Astrocyte (in vitro differentiated cells and primary cell): Measurements from ENCODE around the gene CDHR1. TPM values are rescaled to one million over a fixed set of nuclear protein-coding genes. Genes with fewer than 3 reads are reported as not detected.

Experiments
- DNase-seq: peaks from one replicate; pipeline ENCODE4 v3.0.0-alpha.2; 2010; ENCODE audit warnings: low read depth
- FAIRE-seq: peaks from 2 replicates; lab custom pipeline; 2011; peaks lifted over from hg19 to GRCh38; lab: Jason Lieb, UNC
- H2AFZ ChIP-seq: 2 replicates; pipeline ENCODE4 v1.6.0; 2012; ENCODE audit warnings: low read depth, low read length, inconsistent platforms
- H3K27ac ChIP-seq: 2 replicates; pipeline ENCODE4 v1.5.1; 2011; ENCODE audit warnings: low read depth, low read length, inconsistent platforms
- H3K27me3 ChIP-seq: 2 replicates; pipeline ENCODE4 v1.6.0; 2011; ENCODE audit warnings: low read length, inconsistent platforms; ENCODE audit not compliant: insufficient read depth
- H3K36me3 ChIP-seq: 2 replicates; pipeline ENCODE4 v1.5.1; 2011; ENCODE audit warnings: low read length, inconsistent platforms; ENCODE audit not compliant: insufficient read depth
- H3K4me1 ChIP-seq: 2 replicates; pipeline ENCODE4 v1.5.1; 2011; ENCODE audit warnings: low read length, inconsistent platforms; ENCODE audit not compliant: insufficient read depth
- H3K4me2 ChIP-seq: 2 replicates; pipeline ENCODE4 v1.6.0; 2012; ENCODE audit warnings: low read length, inconsistent platforms
- H3K4me3 ChIP-seq: 2 replicates; pipeline ENCODE4 v1.5.1; 2011; ENCODE audit warnings: low read depth, mild to moderate bottlenecking, low read length, inconsistent platforms; ENCODE audit not compliant: insufficient read depth
- H3K79me2 ChIP-seq: 2 replicates; pipeline ENCODE4 v1.6.0; 2012; ENCODE audit warnings: mild to moderate bottlenecking, low read length, inconsistent platforms; ENCODE audit not compliant: insufficient read depth
- H3K9ac ChIP-seq: 2 replicates; pipeline ENCODE4 v1.6.0; 2012; ENCODE audit warnings: mild to moderate bottlenecking, low read length, inconsistent platforms
- H3K9me3 ChIP-seq: 2 replicates; pipeline ENCODE4 v1.5.1; 2012; ENCODE audit warnings: low read depth, mild to moderate bottlenecking, low read length, inconsistent platforms; ENCODE audit not compliant: insufficient read depth
- H4K20me1 ChIP-seq: 2 replicates; pipeline ENCODE4 v1.6.0; 2012; ENCODE audit warnings: low read length, inconsistent platforms; ENCODE audit not compliant: insufficient read depth
- H3K27ac Mint-ChIP-seq: one replicate; pipeline ENCODE4 v1.8.0; 2021; ENCODE audit warnings: mild to moderate bottlenecking, mixed read lengths; ENCODE audit not compliant: unreplicated experiment
- H3K27me3 Mint-ChIP-seq: one replicate; pipeline ENCODE4 v1.8.0; 2021; ENCODE audit warnings: low read depth, mixed read lengths; ENCODE audit not compliant: unreplicated experiment
- H3K36me3 Mint-ChIP-seq: one replicate; pipeline ENCODE4 v1.8.0; 2021; ENCODE audit warnings: low read depth, mixed read lengths; ENCODE audit not compliant: unreplicated experiment
- H3K4me1 Mint-ChIP-seq: one replicate; pipeline ENCODE4 v1.8.0; 2021; ENCODE audit warnings: low read depth, mixed read lengths; ENCODE audit not compliant: unreplicated experiment
- H3K4me3 Mint-ChIP-seq: one replicate; pipeline ENCODE4 v1.8.0; 2021; ENCODE audit warnings: mild to moderate bottlenecking, moderate library complexity, mixed read lengths; ENCODE audit not compliant: unreplicated experiment
- H3K9me3 Mint-ChIP-seq: one replicate; pipeline ENCODE4 v1.8.0; 2021; ENCODE audit warnings: mild to moderate bottlenecking, mixed read lengths; ENCODE audit not compliant: unreplicated experiment
- EZH2 ChIP-seq: IDR thresholded peaks from 2 replicates; pipeline ENCODE4 v1.6.1; 2012; ENCODE audit warnings: mild to moderate bottlenecking, low read length, inconsistent platforms; ENCODE audit not compliant: insufficient read depth
- total RNA-seq: library from RNA; stranded (reverse); gene quantifications from 2 replicates; pipeline ENCODE4 v1.2.1, GENCODE V29; 2021
- TF ChIP-seq, protein P1 (sequence below): IDR thresholded peaks from 2 replicates; pipeline ENCODE4 v1.5.1; 2011; ENCODE audit warnings: low read depth, mild to moderate bottlenecking, inconsistent platforms, low read length, moderate library complexity; ENCODE audit not compliant: insufficient read depth

Gene CDHR1
- total RNA-seq, 1 donor from 2014 or later = 0.75 TPM

DNA sequence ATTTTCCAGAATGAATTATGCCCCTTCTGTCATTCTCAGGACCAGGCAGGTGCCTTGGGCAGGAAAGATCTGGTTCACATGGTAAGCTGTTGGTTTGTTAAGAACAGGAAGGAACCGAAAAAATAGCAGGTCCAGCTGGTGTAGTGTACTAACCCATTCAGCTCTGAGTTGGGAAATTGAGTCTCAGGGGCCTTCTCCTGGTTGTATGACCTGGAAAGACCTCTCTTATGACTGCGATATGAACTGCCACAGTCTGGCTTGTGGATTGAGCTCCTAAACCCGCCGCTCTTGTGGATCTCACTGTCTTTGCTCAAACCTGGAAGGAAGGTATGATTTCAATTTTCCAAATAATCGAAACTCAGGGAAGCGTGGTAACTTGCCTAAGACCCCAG lies 42.5 kb downstream of the CDHR1 start:
- Histone ChIP-seq H3K4me1 (no peaks in the 10 kb centered on the region), H3K79me2 (no peaks in the 10 kb centered on the region), H2AFZ (no peak overlapping the region), H3K36me3 (no peaks in the 10 kb centered on the region), H3K9ac (no peak overlapping the region), H3K27me3 (no peaks in the 10 kb centered on the region), H3K4me3 (no peak overlapping the region), H3K27ac (no peak overlapping the region), H4K20me1 (no peaks in the 10 kb centered on the region), H3K4me2 (no peak overlapping the region), H3K9me3 (no peaks in the 10 kb centered on the region)
- TF ChIP-seq, protein P1, sequence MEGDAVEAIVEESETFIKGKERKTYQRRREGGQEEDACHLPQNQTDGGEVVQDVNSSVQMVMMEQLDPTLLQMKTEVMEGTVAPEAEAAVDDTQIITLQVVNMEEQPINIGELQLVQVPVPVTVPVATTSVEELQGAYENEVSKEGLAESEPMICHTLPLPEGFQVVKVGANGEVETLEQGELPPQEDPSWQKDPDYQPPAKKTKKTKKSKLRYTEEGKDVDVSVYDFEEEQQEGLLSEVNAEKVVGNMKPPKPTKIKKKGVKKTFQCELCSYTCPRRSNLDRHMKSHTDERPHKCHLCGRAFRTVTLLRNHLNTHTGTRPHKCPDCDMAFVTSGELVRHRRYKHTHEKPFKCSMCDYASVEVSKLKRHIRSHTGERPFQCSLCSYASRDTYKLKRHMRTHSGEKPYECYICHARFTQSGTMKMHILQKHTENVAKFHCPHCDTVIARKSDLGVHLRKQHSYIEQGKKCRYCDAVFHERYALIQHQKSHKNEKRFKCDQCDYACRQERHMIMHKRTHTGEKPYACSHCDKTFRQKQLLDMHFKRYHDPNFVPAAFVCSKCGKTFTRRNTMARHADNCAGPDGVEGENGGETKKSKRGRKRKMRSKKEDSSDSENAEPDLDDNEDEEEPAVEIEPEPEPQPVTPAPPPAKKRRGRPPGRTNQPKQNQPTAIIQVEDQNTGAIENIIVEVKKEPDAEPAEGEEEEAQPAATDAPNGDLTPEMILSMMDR = no peak
- no peak for TF ChIP-seq EZH2
- Mint-ChIP-seq H3K4me3 (no peak overlapping the region), H3K27me3 (peaks cover 45% of the 10 kb centered on the region), H3K36me3 (no peaks in the 10 kb centered on the region), H3K4me1 (no peaks in the 10 kb centered on the region), H3K27ac (no peak overlapping the region), H3K9me3 (peaks cover 2% of the 10 kb centered on the region)
- FAIRE-seq (no peak), DNase-seq (no peak)

DNA sequence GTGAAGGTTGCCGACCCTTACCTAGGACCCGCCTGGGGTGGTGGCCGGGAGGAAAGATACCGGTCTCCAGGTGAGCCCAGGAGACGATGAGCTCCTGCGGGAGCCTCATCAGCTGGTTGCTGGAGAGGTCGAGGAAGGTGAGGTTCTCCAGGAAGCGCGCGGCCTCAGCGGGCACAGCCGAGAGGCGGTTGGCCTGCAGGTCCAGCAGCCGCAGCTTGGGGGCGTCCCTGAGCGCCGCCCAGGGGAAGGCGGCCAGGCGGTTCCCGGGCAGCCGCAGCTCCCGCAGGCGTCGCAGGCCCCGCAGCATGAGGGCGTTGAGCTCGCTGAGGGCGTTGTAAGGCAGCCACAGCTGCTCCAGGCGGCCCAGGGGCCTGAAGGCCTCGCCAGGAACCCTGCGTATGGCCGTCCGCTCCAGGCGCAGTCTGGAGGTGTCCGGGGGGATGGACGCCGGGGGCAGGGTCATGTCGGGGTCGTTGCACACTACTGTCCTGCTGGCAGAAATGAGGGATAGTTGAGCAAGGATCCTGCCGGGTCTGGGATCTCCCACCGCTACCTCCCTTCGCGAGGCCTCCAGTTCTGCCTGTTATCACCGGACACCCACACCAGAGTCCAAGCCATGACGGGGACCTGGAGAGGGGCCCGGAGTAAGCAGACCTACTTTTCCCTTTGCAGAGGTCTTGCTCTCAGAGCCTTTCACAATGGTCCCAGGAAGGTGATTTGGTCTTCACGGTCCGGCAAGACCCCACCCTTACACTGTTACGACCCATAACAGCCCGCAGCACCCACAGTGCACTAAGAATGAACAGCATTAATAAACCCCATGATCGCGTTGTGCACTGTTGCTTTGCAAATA lies 43.1 kb downstream of the CDHR1 start:
- Histone ChIP-seq H2AFZ (no peak overlapping the region), H3K27ac (no peak overlapping the region), H3K4me2 (no peak overlapping the region), H3K4me3 (no peak overlapping the region), H3K79me2 (no peaks in the 10 kb centered on the region), H4K20me1 (no peaks in the 10 kb centered on the region), H3K36me3 (no peaks in the 10 kb centered on the region), H3K9ac (no peak overlapping the region), H3K4me1 (no peaks in the 10 kb centered on the region), H3K27me3 (no peaks in the 10 kb centered on the region), H3K9me3 (no peaks in the 10 kb centered on the region)
- FAIRE-seq (no peak), DNase-seq (no peak)
- TF ChIP-seq EZH2 = no peak
- TF ChIP-seq, protein P1 = no peak
- Mint-ChIP-seq H3K27me3 (peaks cover 41% of the 10 kb centered on the region), H3K4me3 (no peak overlapping the region), H3K4me1 (no peaks in the 10 kb centered on the region), H3K27ac (no peak overlapping the region), H3K36me3 (no peaks in the 10 kb centered on the region), H3K9me3 (peaks cover 2% of the 10 kb centered on the region)

- no peak overlapping the region for H3K4me3 ChIP-seq
- no peak overlapping the region for H3K9ac ChIP-seq
- DNase-seq (no peak), FAIRE-seq (no peak)
- H3K79me2 ChIP-seq = no peaks in the 10 kb centered on the region
- no peak overlapping the region for H3K27ac Mint-ChIP-seq
- peaks cover 2% of the 10 kb centered on the region for H3K9me3 Mint-ChIP-seq
- no peaks in the 10 kb centered on the region for H3K9me3 ChIP-seq
- no peaks in the 10 kb centered on the region for H3K4me1 Mint-ChIP-seq
- TF ChIP-seq, protein P1 = no peak
- no peak for TF ChIP-seq EZH2
- no peaks in the 10 kb centered on the region for H3K27me3 ChIP-seq
- no peak overlapping the region for H3K27ac ChIP-seq
- H3K36me3 ChIP-seq = no peaks in the 10 kb centered on the region
- no peak overlapping the region for H3K4me2 ChIP-seq
- H3K27me3 Mint-ChIP-seq = peaks cover 39% of the 10 kb centered on the region
- H3K4me3 Mint-ChIP-seq = no peak overlapping the region
- no peaks in the 10 kb centered on the region for H4K20me1 ChIP-seq
- H3K36me3 Mint-ChIP-seq = no peaks in the 10 kb centered on the region
- H2AFZ ChIP-seq = no peak overlapping the region
- H3K4me1 ChIP-seq = no peaks in the 10 kb centered on the region
These were observed 44.6 kb downstream of the CDHR1 start for GRCh38 chr10:84238909-84239308.
